Measurements from ENCODE around the gene METTL16.

- TF ChIP-seq CTCF (conservative IDR thresholded peaks at IDR 0.05; ENCODE audit: low read depth, low read length), result no peak
- TF ChIP-seq POLR2A (IDR thresholded peaks at IDR 0.05; ENCODE audit: low read depth, low read length), result no peak
These were observed 25.7 kb downstream of the METTL16 start for GRCh38 chr17:2485970-2486369.
